ENCODE results near the gene UNC45B.
A peak's percentile ranks its signal among the peaks of the same experiment; 100 is the strongest.
"Not testable (repeated sequence)": the region's sequence is repeated elsewhere in the genome, so short reads cannot be mapped to it uniquely, and the experiment has no call there.

Gene UNC45B

DNA sequence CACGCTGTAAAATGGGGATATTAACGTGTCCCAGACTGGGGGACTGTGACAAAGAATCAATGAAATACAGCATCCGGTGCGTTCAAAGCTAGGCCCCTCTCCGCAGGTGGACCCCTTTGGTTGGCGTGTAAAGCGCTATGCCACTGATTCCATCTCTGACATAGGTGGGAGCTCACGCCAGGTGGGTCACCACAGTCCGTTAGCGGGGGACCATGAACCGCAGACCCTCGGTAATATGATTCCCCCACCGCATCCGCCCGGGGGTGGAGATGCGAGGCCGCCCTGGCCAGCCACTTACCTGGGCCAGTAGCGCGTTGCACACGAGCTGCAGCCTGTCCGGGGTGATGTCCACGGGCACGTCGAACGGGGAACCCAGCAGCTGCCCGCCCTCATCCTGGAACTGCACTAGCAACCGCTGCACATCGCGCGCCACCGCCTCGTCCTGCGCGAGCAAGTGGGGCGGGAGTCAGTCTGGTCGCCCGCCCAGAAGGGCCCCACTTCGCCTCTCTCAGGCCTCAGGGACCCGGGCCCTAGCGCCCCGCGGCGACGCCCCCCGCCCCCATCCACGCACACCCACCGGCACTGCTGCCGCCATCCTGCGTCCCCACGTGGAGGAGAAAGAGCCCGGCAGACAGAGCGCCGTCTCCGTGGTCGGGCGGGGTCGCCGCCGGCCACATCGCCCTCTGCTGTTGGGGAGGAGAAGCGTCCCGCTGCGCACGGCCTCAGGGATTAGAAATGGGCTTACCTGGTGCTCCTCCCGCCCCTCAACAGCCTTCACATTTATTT, 5.7 kb upstream of the UNC45B start, which contains the start of gene NLE1:
Gene NLE1, minus strand, starts transcription at position 623 of the 786 bp plus-strand sequence. Its CDS starts 28 bp downstream, at position 595.
- peak within 1 kb of the TSS; percentile 96 for H3K4me3 ChIP-seq (ENCODE audit: control insufficient read depth, low read depth, low read length)
- TF ChIP-seq, protein P1, sequence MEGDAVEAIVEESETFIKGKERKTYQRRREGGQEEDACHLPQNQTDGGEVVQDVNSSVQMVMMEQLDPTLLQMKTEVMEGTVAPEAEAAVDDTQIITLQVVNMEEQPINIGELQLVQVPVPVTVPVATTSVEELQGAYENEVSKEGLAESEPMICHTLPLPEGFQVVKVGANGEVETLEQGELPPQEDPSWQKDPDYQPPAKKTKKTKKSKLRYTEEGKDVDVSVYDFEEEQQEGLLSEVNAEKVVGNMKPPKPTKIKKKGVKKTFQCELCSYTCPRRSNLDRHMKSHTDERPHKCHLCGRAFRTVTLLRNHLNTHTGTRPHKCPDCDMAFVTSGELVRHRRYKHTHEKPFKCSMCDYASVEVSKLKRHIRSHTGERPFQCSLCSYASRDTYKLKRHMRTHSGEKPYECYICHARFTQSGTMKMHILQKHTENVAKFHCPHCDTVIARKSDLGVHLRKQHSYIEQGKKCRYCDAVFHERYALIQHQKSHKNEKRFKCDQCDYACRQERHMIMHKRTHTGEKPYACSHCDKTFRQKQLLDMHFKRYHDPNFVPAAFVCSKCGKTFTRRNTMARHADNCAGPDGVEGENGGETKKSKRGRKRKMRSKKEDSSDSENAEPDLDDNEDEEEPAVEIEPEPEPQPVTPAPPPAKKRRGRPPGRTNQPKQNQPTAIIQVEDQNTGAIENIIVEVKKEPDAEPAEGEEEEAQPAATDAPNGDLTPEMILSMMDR (IDR thresholded peaks at IDR 0.05; ENCODE audit: control insufficient read depth, insufficient read depth, low read depth, low read length, missing control alignments): peak; percentile 96
- no peak for DNase-seq (ENCODE audit: low read depth)

GRCh38 chr17:35142467-35142796, 5.2 kb upstream of the UNC45B start:
- H3K4me3 ChIP-seq (ENCODE audit: control insufficient read depth, low read depth, low read length): peak overlapping the region; percentile 96; the same call in 1 of the 2 replicates
- no peak for DNase-seq (ENCODE audit: low read depth)
- TF ChIP-seq, protein P1 (IDR thresholded peaks at IDR 0.05; ENCODE audit: control insufficient read depth, insufficient read depth, low read depth, low read length, missing control alignments): no peak

DNA sequence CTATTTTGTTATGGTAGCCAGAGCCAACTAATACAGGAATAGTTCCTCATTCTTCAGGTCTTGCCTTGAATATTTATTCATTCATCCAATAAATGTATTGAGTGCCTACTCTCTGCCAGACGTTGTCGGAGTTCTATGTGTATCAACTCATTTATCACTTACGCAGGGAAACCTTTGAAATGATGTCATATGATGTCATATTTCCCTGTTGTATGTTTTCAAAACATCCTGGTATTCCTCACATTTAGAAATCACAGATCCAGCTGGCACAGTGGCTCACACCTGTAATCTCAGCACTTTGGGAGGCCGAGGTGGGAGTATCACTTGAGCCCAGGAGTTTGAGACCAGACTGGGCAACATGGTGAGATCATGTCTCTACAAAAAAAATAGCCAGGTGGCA, 2.8 kb upstream of the UNC45B start:
- TF ChIP-seq, protein P1 (IDR thresholded peaks at IDR 0.05; ENCODE audit: control insufficient read depth, insufficient read depth, low read depth, low read length, missing control alignments): no peak
- no peak for DNase-seq (ENCODE audit: low read depth)
- H3K4me3 ChIP-seq (ENCODE audit: control insufficient read depth, low read depth, low read length): no peak overlapping the region

- no peak for DNase-seq (ENCODE audit: low read depth)
- TF ChIP-seq, protein P1 (IDR thresholded peaks at IDR 0.05; ENCODE audit: control insufficient read depth, insufficient read depth, low read depth, low read length, missing control alignments): no peak
These were observed 1.3 kb upstream of the UNC45B start for GRCh38 chr17:35146214-35146833.

DNA sequence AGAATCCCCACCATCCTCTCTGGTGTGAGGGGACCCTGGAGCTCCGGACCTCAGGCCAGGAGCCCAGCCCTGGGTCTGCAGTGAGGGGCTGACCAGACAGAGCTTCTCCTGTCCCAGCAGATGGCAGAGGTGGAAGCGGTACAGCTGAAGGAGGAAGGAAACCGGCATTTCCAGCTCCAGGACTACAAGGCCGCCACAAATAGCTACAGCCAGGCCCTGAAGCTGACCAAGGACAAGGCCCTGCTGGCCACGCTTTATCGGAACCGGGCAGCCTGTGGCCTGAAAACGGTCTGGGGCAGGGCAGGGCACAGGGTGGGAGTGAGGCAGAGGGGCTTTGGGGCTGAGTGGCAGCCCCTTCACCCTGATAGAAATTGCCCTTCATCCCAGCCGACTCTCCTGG, 527 bp downstream of the UNC45B start:
- TF ChIP-seq, protein P1 (IDR thresholded peaks at IDR 0.05; ENCODE audit: control insufficient read depth, insufficient read depth, low read depth, low read length, missing control alignments): no peak
- no peak overlapping the region for H3K4me3 ChIP-seq (ENCODE audit: control insufficient read depth, low read depth, low read length)
- no peak for DNase-seq (ENCODE audit: low read depth)

More at GRCh38 chr17:35146214-35146833, 1.3 kb upstream of the UNC45B start:
- H3K4me3 ChIP-seq (ENCODE audit: control insufficient read depth, low read depth, low read length): no peak overlapping the region

- no peak for DNase-seq (ENCODE audit: low read depth)
- TF ChIP-seq, protein P1 (IDR thresholded peaks at IDR 0.05; ENCODE audit: control insufficient read depth, insufficient read depth, low read depth, low read length, missing control alignments): no peak
- H3K4me3 ChIP-seq (ENCODE audit: control insufficient read depth, low read depth, low read length): no peak overlapping the region
These were observed 2.3 kb downstream of the UNC45B start for GRCh38 chr17:35149941-35150340.

DNA sequence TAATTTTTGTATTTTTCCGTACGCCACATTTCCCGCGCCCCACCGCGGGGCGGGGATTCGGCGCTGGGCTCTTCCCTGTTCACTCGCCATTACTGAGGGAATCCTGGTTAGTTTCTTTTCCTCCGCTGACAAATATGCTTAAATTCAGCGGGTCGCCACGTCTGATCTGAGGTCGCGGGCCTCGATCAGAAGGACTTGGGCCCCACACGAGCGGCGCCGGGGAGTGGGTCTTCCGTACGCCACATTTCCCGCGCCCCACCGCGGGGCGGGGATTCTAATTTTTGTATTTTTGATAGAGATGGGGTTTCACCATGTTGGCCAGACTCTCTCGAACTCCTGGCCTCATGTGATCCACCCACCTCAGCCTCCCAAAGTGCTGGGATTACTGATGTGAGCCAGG, 3.5 kb downstream of the UNC45B start:
- not testable (repeated sequence) for DNase-seq (ENCODE audit: low read depth); H3K4me3 ChIP-seq (ENCODE audit: control insufficient read depth, low read depth, low read length)
